DOHH2 (cell line): ENCODE measurements around the gene OXGR1.

Source experiments
- EZH2phosphoT487 ChIP-seq: fragments of 200-600 bp; sonication (generic); IDR thresholded peaks from 2 replicates; pipeline ENCODE4 v1.6.1; 2017; ENCODE audit warnings: borderline replicate concordance, mild to moderate bottlenecking, antibody characterized with exemption, low read length, moderate library complexity, mixed read lengths
- TF ChIP-seq, protein P1 (sequence below): fragments of 200-600 bp; sonication (generic); IDR thresholded peaks from one replicate; pipeline ENCODE4 v1.5.1; 2014; ENCODE audit warnings: antibody characterized with exemption, mild to moderate bottlenecking, low read depth, low read length; ENCODE audit not compliant: poor library complexity, severe bottlenecking

DNA sequence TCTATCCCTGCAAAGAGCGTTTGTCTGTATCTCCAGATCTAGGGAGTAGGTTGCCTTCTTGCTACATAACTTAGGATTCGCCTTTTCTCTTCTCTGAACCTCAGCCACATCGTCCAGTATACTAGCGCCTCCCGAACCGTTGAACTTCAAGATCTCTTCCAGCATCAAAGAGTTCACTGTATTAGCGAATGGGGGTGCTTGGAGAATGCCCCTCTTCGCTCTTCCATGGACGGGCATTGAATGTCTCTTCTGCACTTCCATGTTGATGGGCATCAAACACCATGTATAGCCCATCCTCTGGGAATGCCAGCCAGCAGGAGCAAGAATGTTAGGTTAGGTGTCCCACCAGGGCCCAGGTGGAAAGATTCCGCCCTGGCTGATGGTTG lies 575 bp upstream of the OXGR1 start:
- TF ChIP-seq, protein P1, sequence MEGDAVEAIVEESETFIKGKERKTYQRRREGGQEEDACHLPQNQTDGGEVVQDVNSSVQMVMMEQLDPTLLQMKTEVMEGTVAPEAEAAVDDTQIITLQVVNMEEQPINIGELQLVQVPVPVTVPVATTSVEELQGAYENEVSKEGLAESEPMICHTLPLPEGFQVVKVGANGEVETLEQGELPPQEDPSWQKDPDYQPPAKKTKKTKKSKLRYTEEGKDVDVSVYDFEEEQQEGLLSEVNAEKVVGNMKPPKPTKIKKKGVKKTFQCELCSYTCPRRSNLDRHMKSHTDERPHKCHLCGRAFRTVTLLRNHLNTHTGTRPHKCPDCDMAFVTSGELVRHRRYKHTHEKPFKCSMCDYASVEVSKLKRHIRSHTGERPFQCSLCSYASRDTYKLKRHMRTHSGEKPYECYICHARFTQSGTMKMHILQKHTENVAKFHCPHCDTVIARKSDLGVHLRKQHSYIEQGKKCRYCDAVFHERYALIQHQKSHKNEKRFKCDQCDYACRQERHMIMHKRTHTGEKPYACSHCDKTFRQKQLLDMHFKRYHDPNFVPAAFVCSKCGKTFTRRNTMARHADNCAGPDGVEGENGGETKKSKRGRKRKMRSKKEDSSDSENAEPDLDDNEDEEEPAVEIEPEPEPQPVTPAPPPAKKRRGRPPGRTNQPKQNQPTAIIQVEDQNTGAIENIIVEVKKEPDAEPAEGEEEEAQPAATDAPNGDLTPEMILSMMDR: no peak
- TF ChIP-seq EZH2phosphoT487: no peak
